ENCODE data around the gene ART1.

ART1 gene

GRCh38 chr11:3667149-3668035, 22.5 kb downstream of the ART1 start:
- Histone ChIP-seq H3K9ac (ENCODE audit: low read length) (no peak overlapping the region), H3K36me3 (ENCODE audit: control insufficient read depth, insufficient read depth, low read length, severe bottlenecking) (peaks cover 72% of the 10 kb centered on the region), H3K4me1 (ENCODE audit: control insufficient read depth, insufficient read depth, low read length) (no peaks in the 10 kb centered on the region), H3K9me3 (ENCODE audit: control insufficient read depth, low read length) (no peaks in the 10 kb centered on the region), H3K27me3 (replicated peaks; ENCODE audit: control insufficient read depth, insufficient read depth, low read length) (no peaks in the 10 kb centered on the region), H3K4me3 (ENCODE audit: low read length) (no peak overlapping the region)
- DNase-seq (ENCODE audit: low read depth), result no peak

GRCh38 chr11:3669128-3669527, 24.2 kb downstream of the ART1 start:
- Histone ChIP-seq H3K36me3 (ENCODE audit: control insufficient read depth, insufficient read depth, low read length, severe bottlenecking) (peaks cover 81% of the 10 kb centered on the region), H3K9ac (ENCODE audit: low read length) (no peak overlapping the region), H3K27me3 (replicated peaks; ENCODE audit: control insufficient read depth, insufficient read depth, low read length) (no peaks in the 10 kb centered on the region), H3K4me1 (ENCODE audit: control insufficient read depth, insufficient read depth, low read length) (no peaks in the 10 kb centered on the region), H3K9me3 (ENCODE audit: control insufficient read depth, low read length) (no peaks in the 10 kb centered on the region), H3K4me3 (ENCODE audit: low read length) (no peak overlapping the region)
- DNase-seq (ENCODE audit: low read depth), result no peak

- Histone ChIP-seq H3K27me3 (replicated peaks; ENCODE audit: control insufficient read depth, insufficient read depth, low read length) (no peaks in the 10 kb centered on the region), H3K4me1 (ENCODE audit: control insufficient read depth, insufficient read depth, low read length) (no peaks in the 10 kb centered on the region), H3K36me3 (ENCODE audit: control insufficient read depth, insufficient read depth, low read length, severe bottlenecking) (peaks cover 81% of the 10 kb centered on the region), H3K4me3 (ENCODE audit: low read length) (no peak overlapping the region), H3K9ac (ENCODE audit: low read length) (no peak overlapping the region), H3K9me3 (ENCODE audit: control insufficient read depth, low read length) (no peaks in the 10 kb centered on the region)
- DNase-seq (ENCODE audit: low read depth), result no peak
Measured at GRCh38 chr11:3669742-3670183, 24.8 kb downstream of the ART1 start.

GRCh38 chr11:3671334-3672254, 26.7 kb downstream of the ART1 start, which contains the start of gene CHRNA10:
CHRNA10 (minus strand) TSS chr11:3671384; CDS start chr11:3671312, 72 bp downstream.
- Histone ChIP-seq H3K36me3 (ENCODE audit: control insufficient read depth, insufficient read depth, low read length, severe bottlenecking) (peaks cover 81% of the 10 kb centered on the region), H3K9ac (ENCODE audit: low read length) (no peak within 1 kb of the TSS), H3K27me3 (replicated peaks; ENCODE audit: control insufficient read depth, insufficient read depth, low read length) (no peaks in the 10 kb centered on the region), H3K4me3 (ENCODE audit: low read length) (no peak within 1 kb of the TSS), H3K4me1 (ENCODE audit: control insufficient read depth, insufficient read depth, low read length) (no peaks in the 10 kb centered on the region), H3K9me3 (ENCODE audit: control insufficient read depth, low read length) (no peaks in the 10 kb centered on the region)
- DNase-seq (ENCODE audit: low read depth), result no peak

GRCh38 chr11:3674189-3674588, 29.3 kb downstream of the ART1 start:
- no peaks in the 10 kb centered on the region for H3K27me3 ChIP-seq (replicated peaks; ENCODE audit: control insufficient read depth, insufficient read depth, low read length)
- no peak overlapping the region for H3K4me3 ChIP-seq (ENCODE audit: low read length)
- no peaks in the 10 kb centered on the region for H3K9me3 ChIP-seq (ENCODE audit: control insufficient read depth, low read length)
- DNase-seq (ENCODE audit: low read depth), result peak; percentile 14
- no peak overlapping the region for H3K9ac ChIP-seq (ENCODE audit: low read length)
- no peaks in the 10 kb centered on the region for H3K4me1 ChIP-seq (ENCODE audit: control insufficient read depth, insufficient read depth, low read length)
- peaks cover 87% of the 10 kb centered on the region for H3K36me3 ChIP-seq (ENCODE audit: control insufficient read depth, insufficient read depth, low read length, severe bottlenecking)

- H3K36me3 ChIP-seq (ENCODE audit: control insufficient read depth, insufficient read depth, low read length, severe bottlenecking), result peaks cover 97% of the 10 kb centered on the region
- DNase-seq (ENCODE audit: low read depth), result no peak
- no peak overlapping the region for H3K4me3 ChIP-seq (ENCODE audit: low read length)
Measured at GRCh38 chr11:3675971-3676370, 31.0 kb downstream of the ART1 start.

GRCh38 chr11:3679077-3679476, 34.1 kb downstream of the ART1 start:
- H3K27me3 ChIP-seq (replicated peaks; ENCODE audit: control insufficient read depth, insufficient read depth, low read length), result no peaks in the 10 kb centered on the region
- H3K9ac ChIP-seq (ENCODE audit: low read length), result no peak overlapping the region
- peaks cover 96% of the 10 kb centered on the region for H3K36me3 ChIP-seq (ENCODE audit: control insufficient read depth, insufficient read depth, low read length, severe bottlenecking)
- no peaks in the 10 kb centered on the region for H3K9me3 ChIP-seq (ENCODE audit: control insufficient read depth, low read length)
- DNase-seq (ENCODE audit: low read depth), result no peak
- H3K4me3 ChIP-seq (ENCODE audit: low read length), result no peak overlapping the region
- H3K4me1 ChIP-seq (ENCODE audit: control insufficient read depth, insufficient read depth, low read length), result no peaks in the 10 kb centered on the region

More at GRCh38 chr11:3675971-3676370, 31.0 kb downstream of the ART1 start:
- Histone ChIP-seq H3K9ac (ENCODE audit: low read length) (no peak overlapping the region), H3K27me3 (replicated peaks; ENCODE audit: control insufficient read depth, insufficient read depth, low read length) (no peaks in the 10 kb centered on the region), H3K9me3 (ENCODE audit: control insufficient read depth, low read length) (no peaks in the 10 kb centered on the region), H3K4me1 (ENCODE audit: control insufficient read depth, insufficient read depth, low read length) (no peaks in the 10 kb centered on the region)

GRCh38 chr11:3683039-3683438, 38.1 kb downstream of the ART1 start:
- peaks cover 5% of the 10 kb centered on the region for H3K4me1 ChIP-seq (ENCODE audit: control insufficient read depth, insufficient read depth, low read length)
- no peak overlapping the region for H3K9ac ChIP-seq (ENCODE audit: low read length)
- no peak overlapping the region for H3K4me3 ChIP-seq (ENCODE audit: low read length)
- no peak for DNase-seq (ENCODE audit: low read depth)
- H3K9me3 ChIP-seq (ENCODE audit: control insufficient read depth, low read length), result no peaks in the 10 kb centered on the region
- H3K36me3 ChIP-seq (ENCODE audit: control insufficient read depth, insufficient read depth, low read length, severe bottlenecking), result peaks cover 96% of the 10 kb centered on the region
- no peaks in the 10 kb centered on the region for H3K27me3 ChIP-seq (replicated peaks; ENCODE audit: control insufficient read depth, insufficient read depth, low read length)

GRCh38 chr11:3684129-3684818, 39.3 kb downstream of the ART1 start:
- no peak overlapping the region for H3K9ac ChIP-seq (ENCODE audit: low read length)
- H3K4me1 ChIP-seq (ENCODE audit: control insufficient read depth, insufficient read depth, low read length), result peaks cover 5% of the 10 kb centered on the region
- H3K27me3 ChIP-seq (replicated peaks; ENCODE audit: control insufficient read depth, insufficient read depth, low read length), result no peaks in the 10 kb centered on the region
- H3K4me3 ChIP-seq (ENCODE audit: low read length), result no peak overlapping the region
- H3K9me3 ChIP-seq (ENCODE audit: control insufficient read depth, low read length), result no peaks in the 10 kb centered on the region
- peak; percentile 52 for DNase-seq (ENCODE audit: low read depth)
- H3K36me3 ChIP-seq (ENCODE audit: control insufficient read depth, insufficient read depth, low read length, severe bottlenecking), result peaks cover 88% of the 10 kb centered on the region

GRCh38 chr11:3684819-3685172, 39.9 kb downstream of the ART1 start:
- Histone ChIP-seq H3K9me3 (ENCODE audit: control insufficient read depth, low read length) (no peaks in the 10 kb centered on the region), H3K4me1 (ENCODE audit: control insufficient read depth, insufficient read depth, low read length) (peaks cover 5% of the 10 kb centered on the region), H3K4me3 (ENCODE audit: low read length) (no peak overlapping the region), H3K27me3 (replicated peaks; ENCODE audit: control insufficient read depth, insufficient read depth, low read length) (no peaks in the 10 kb centered on the region), H3K9ac (ENCODE audit: low read length) (no peak overlapping the region), H3K36me3 (ENCODE audit: control insufficient read depth, insufficient read depth, low read length, severe bottlenecking) (peaks cover 87% of the 10 kb centered on the region)
- no peak for DNase-seq (ENCODE audit: low read depth)

- no peaks in the 10 kb centered on the region for H3K9me3 ChIP-seq (ENCODE audit: control insufficient read depth, low read length)
- no peak for DNase-seq (ENCODE audit: low read depth)
- no peak overlapping the region for H3K4me3 ChIP-seq (ENCODE audit: low read length)
- no peak overlapping the region for H3K9ac ChIP-seq (ENCODE audit: low read length)
- H3K4me1 ChIP-seq (ENCODE audit: control insufficient read depth, insufficient read depth, low read length), result peaks cover 5% of the 10 kb centered on the region
- H3K27me3 ChIP-seq (replicated peaks; ENCODE audit: control insufficient read depth, insufficient read depth, low read length), result no peaks in the 10 kb centered on the region
- H3K36me3 ChIP-seq (ENCODE audit: control insufficient read depth, insufficient read depth, low read length, severe bottlenecking), result peaks cover 82% of the 10 kb centered on the region
Measured at GRCh38 chr11:3685923-3686322, 41.0 kb downstream of the ART1 start.
